Measurements from ENCODE around the gene HAAO. TPM values are rescaled to one million over a fixed set of nuclear protein-coding genes. Genes with fewer than 3 reads are reported as not detected.

Gene HAAO
- total RNA-seq, 1 experiment from 2014 or later, result 0.74 TPM

- Histone ChIP-seq H3K36me3 (ENCODE audit: control insufficient read depth, insufficient read depth, low read length) (no peaks in the 10 kb centered on the region), H3K27ac (ENCODE audit: low read length) (no peak overlapping the region), H3K9me3 (ENCODE audit: control insufficient read depth, insufficient read depth, low read depth, low read length) (no peaks in the 10 kb centered on the region), H3K4me1 (ENCODE audit: control insufficient read depth, insufficient read depth, low read length) (no peaks in the 10 kb centered on the region), H3K4me3 (ENCODE audit: low read depth in 2 of 2, low read length in 2 of 2) (no peak overlapping the region), H3K27me3 (ENCODE audit: control insufficient read depth, insufficient read depth, low read length) (no peaks in the 10 kb centered on the region)
- POLR2A ChIA-PET, result interaction anchor here (0.7 kb wide), 1 partner anchor 170 kb away, joined by 3 read pairs; no protein-coding TSS in a partner anchor
- CTCF ChIA-PET, result no interaction called here
- TF ChIP-seq SIN3A (IDR thresholded peaks at IDR 0.05; ENCODE audit: borderline replicate concordance, insufficient read depth, low read depth, low read length) (no peak), TCF7L2 (IDR thresholded peaks at IDR 0.05; ENCODE audit: low read depth, low read length) (no peak), CTCF (IDR thresholded peaks at IDR 0.05) (no peak), REST (IDR thresholded peaks at IDR 0.05; ENCODE audit: insufficient read depth in 1 of 2, low read depth in 2 of 2, low read length in 1 of 2) (no peak), POLR2AphosphoS5 (IDR thresholded peaks at IDR 0.05; ENCODE audit: low read depth, low read length) (no peak)
- ATAC-seq (no peak), DNase-seq (ENCODE audit: low read depth, low spot score) (no peak)
- intact Hi-C loops (cut with micrococcal nuclease; ENCODE audit: unreplicated experiment) (no loop called here), in situ Hi-C loops (cut with HindIII; ENCODE audit: low pct_unique_long_range_greater_than_20kb, low sequenced_read_pairs) (no loop called here)
- no TSS peak for BruUV-seq (replicated peaks)
Measured at GRCh38 chr2:42754021-42754775, 38.2 kb downstream of the HAAO start.

GRCh38 chr2:42752816-42753813 lies 39.3 kb downstream of the HAAO start:
- no peak overlapping the region for H3K27ac ChIP-seq (ENCODE audit: low read length)
- no peaks in the 10 kb centered on the region for H3K36me3 ChIP-seq (ENCODE audit: control insufficient read depth, insufficient read depth, low read length)
- TF ChIP-seq CTCF (IDR thresholded peaks at IDR 0.05) (no peak), TCF7L2 (IDR thresholded peaks at IDR 0.05; ENCODE audit: low read depth, low read length) (no peak), SIN3A (IDR thresholded peaks at IDR 0.05; ENCODE audit: borderline replicate concordance, insufficient read depth, low read depth, low read length) (no peak), REST (IDR thresholded peaks at IDR 0.05; ENCODE audit: insufficient read depth in 1 of 2, low read depth in 2 of 2, low read length in 1 of 2) (no peak), POLR2AphosphoS5 (IDR thresholded peaks at IDR 0.05; ENCODE audit: low read depth, low read length) (no peak)
- ATAC-seq, result no peak
- no peaks in the 10 kb centered on the region for H3K27me3 ChIP-seq (ENCODE audit: control insufficient read depth, insufficient read depth, low read length)
- H3K4me3 ChIP-seq (ENCODE audit: low read depth in 2 of 2, low read length in 2 of 2), result no peak overlapping the region
- H3K4me1 ChIP-seq (ENCODE audit: control insufficient read depth, insufficient read depth, low read length), result no peaks in the 10 kb centered on the region
- no peaks in the 10 kb centered on the region for H3K9me3 ChIP-seq (ENCODE audit: control insufficient read depth, insufficient read depth, low read depth, low read length)
- no peak for DNase-seq (ENCODE audit: low read depth, low spot score)
- BruUV-seq (replicated peaks), result no TSS peak
- intact Hi-C loops (cut with micrococcal nuclease; ENCODE audit: unreplicated experiment), result no loop called here
- in situ Hi-C loops (cut with HindIII; ENCODE audit: low pct_unique_long_range_greater_than_20kb, low sequenced_read_pairs), result no loop called here
- CTCF ChIA-PET, result interaction anchor here (0.5 to 0.6 kb wide), 2 partner anchors 832 to 1012 kb away, joined by 3 read pairs; no protein-coding TSS in a partner anchor
- POLR2A ChIA-PET, result no interaction called here
